Stimulated activated CD8-positive, alpha-beta memory T cell treated with anti-CD3 and anti-CD28 coated beads, Interleukin-12 subunit alpha, Interleukin-12 subunit beta, amount 100 ng/mL, for 1 hour (primary cell): ENCODE results near the gene PPFIA2.

Experiments used
- DNase-seq: peaks from one replicate; pipeline ENCODE4 v3.0.0-alpha.2; 2020; ENCODE audit warnings: low read depth

The PPFIA2 gene

GRCh38 chr12:81347404-81347803 is 411.7 kb downstream of the PPFIA2 start:
- no peak for DNase-seq

- no peak for DNase-seq
These were observed 418.2 kb downstream of the PPFIA2 start for GRCh38 chr12:81340910-81341309.

GRCh38 chr12:81339071-81339470 is 420.1 kb downstream of the PPFIA2 start:
- DNase-seq: no peak

- DNase-seq: no peak
These were observed 421.3 kb downstream of the PPFIA2 start for GRCh38 chr12:81337886-81338285.

- no peak for DNase-seq
These were observed 425.3 kb downstream of the PPFIA2 start for GRCh38 chr12:81333812-81334211.

GRCh38 chr12:81332054-81332453 is 427.1 kb downstream of the PPFIA2 start:
- no peak for DNase-seq

GRCh38 chr12:81330480-81330879 is 428.7 kb downstream of the PPFIA2 start:
- no peak for DNase-seq

- DNase-seq: no peak
These were observed 430.1 kb downstream of the PPFIA2 start for GRCh38 chr12:81329085-81329484.

- no peak for DNase-seq
These were observed 431.7 kb downstream of the PPFIA2 start for GRCh38 chr12:81327425-81327824.

- DNase-seq: no peak
These were observed 434.1 kb downstream of the PPFIA2 start for GRCh38 chr12:81325086-81325485.

GRCh38 chr12:81314903-81315531 is 444.1 kb downstream of the PPFIA2 start:
- no peak for DNase-seq

GRCh38 chr12:81303935-81304334 is 455.2 kb downstream of the PPFIA2 start:
- DNase-seq: no peak

- no peak for DNase-seq
These were observed 458.7 kb downstream of the PPFIA2 start for GRCh38 chr12:81300454-81300853.

GRCh38 chr12:81297601-81298000 is 461.5 kb downstream of the PPFIA2 start:
- DNase-seq: no peak

- no peak for DNase-seq
These were observed 462.4 kb downstream of the PPFIA2 start for GRCh38 chr12:81296556-81297305.

GRCh38 chr12:81295251-81295650 is 463.9 kb downstream of the PPFIA2 start:
- no peak for DNase-seq

GRCh38 chr12:81294325-81295190 is 464.6 kb downstream of the PPFIA2 start:
- no peak for DNase-seq

- no peak for DNase-seq
These were observed 470.5 kb downstream of the PPFIA2 start for GRCh38 chr12:81288651-81289050.

- no peak for DNase-seq
These were observed 475.0 kb downstream of the PPFIA2 start for GRCh38 chr12:81284137-81284536.

- no peak for DNase-seq
These were observed 484.3 kb downstream of the PPFIA2 start for GRCh38 chr12:81274637-81275529.

GRCh38 chr12:81270385-81270784 is 488.8 kb downstream of the PPFIA2 start:
- no peak for DNase-seq

- no peak for DNase-seq
These were observed 496.1 kb downstream of the PPFIA2 start for GRCh38 chr12:81263072-81263471.
